GM12878 (cell line): ENCODE measurements around the gene TRIM7. TPM values are rescaled to one million over a fixed set of nuclear protein-coding genes. Genes with fewer than 3 reads are reported as not detected.

ENCODE experiments used
- ATAC-seq: fragments of 200-7000 bp; cut with Tn5 transposase; 3 replicates; pipeline ENCODE4 v1.9.1; 2020; ENCODE audit warnings: mild to moderate bottlenecking, moderate library complexity
- BruUV-seq: library from RNA; stranded (reverse); fragments of 400-500 nt; replicated peaks from 2 replicates; lab custom pipeline; 2021; lab: Mats Ljungman, UMichigan
- CTCF ChIA-PET: fragments of 300-600 bp; sonication (Branson Sonifier 250); formaldehyde crosslinking; extraction: SDS; loops from one replicate; lab custom pipeline; 2021; ENCODE audit warnings: inconsistent platforms; lab: Yijun Ruan, JAX
- POLR2A ChIA-PET: fragments of 350-600 bp; formaldehyde crosslinking; extraction: SDS; loops from one replicate; lab custom pipeline; 2021; ENCODE audit warnings: inconsistent platforms; lab: Charles Lee
- RAD21 ChIA-PET: fragments of 300-600 bp; sonication (Branson Sonifier 250); formaldehyde crosslinking; loops from one replicate; lab custom pipeline; 2023; ENCODE audit warnings: antibody characterized with exemption; ENCODE audit not compliant: unreplicated experiment; lab: Charles Lee
- SMC1A ChIA-PET: fragments of 300-600 bp; sonication (Branson Sonifier 250); formaldehyde crosslinking; loops from one replicate; lab custom pipeline; 2023; ENCODE audit not compliant: unreplicated experiment, uncharacterized antibody; lab: Charles Lee
- DNase-seq: peaks from one replicate; pipeline ENCODE4 v3.0.0-alpha.2; 2011; ENCODE audit warnings: low read depth, low spot score
- FAIRE-seq: peaks from 3 replicates; lab custom pipeline; 2011; peaks lifted over from hg19 to GRCh38; lab: Jason Lieb, UNC
- H2AFZ ChIP-seq: 2 replicates; pipeline ENCODE4 v1.6.0; 2011; ENCODE audit warnings: low read depth, low read length, control low read depth; ENCODE audit not compliant: control insufficient read depth
- H3K27ac ChIP-seq: 2 replicates; pipeline ENCODE4 v1.5.1; 2011; ENCODE audit warnings: control low read depth; ENCODE audit not compliant: control insufficient read depth, insufficient read depth
- H3K27me3 ChIP-seq, 2 experiments: replicated peaks in 1 of 2; 2 replicates each; pipeline versions ENCODE4 v1.6.0 to v1.6.1; 2011; ENCODE audit warnings: low read length in 1 of 2; ENCODE audit not compliant: control insufficient read depth in 2 of 2, insufficient read depth in 2 of 2
- H3K36me3 ChIP-seq, 2 experiments: 2 replicates each; pipeline ENCODE4 v1.5.1; 2011; ENCODE audit warnings: low read length in 1 of 2; ENCODE audit not compliant: control insufficient read depth in 2 of 2, insufficient read depth in 2 of 2
- H3K4me1 ChIP-seq: 2 replicates; pipeline ENCODE4 v1.6.1; 2011; ENCODE audit warnings: mild to moderate bottlenecking, low read length, moderate library complexity, mixed read lengths; ENCODE audit not compliant: control insufficient read depth, insufficient read depth
- H3K4me2 ChIP-seq: 2 replicates; pipeline ENCODE4 v1.6.0; 2011; ENCODE audit warnings: control low read depth; ENCODE audit not compliant: control insufficient read depth, insufficient read depth
- H3K4me3 ChIP-seq: fragments of 200-600 bp; sonication (generic); 2 replicates; pipeline ENCODE4 v1.5.1; 2016
- H3K79me2 ChIP-seq: 2 replicates; pipeline ENCODE4 v1.6.0; 2011; ENCODE audit warnings: low read length; ENCODE audit not compliant: control insufficient read depth, insufficient read depth
- H3K9ac ChIP-seq: 2 replicates; pipeline ENCODE4 v1.8.0; 2011; ENCODE audit warnings: low read length, control low read depth, mixed read lengths; ENCODE audit not compliant: control insufficient read depth, insufficient read depth
- H3K9me3 ChIP-seq: replicated peaks from 3 replicates; pipeline ENCODE4 v1.5.1; 2011; ENCODE audit warnings: mild to moderate bottlenecking, low read length; ENCODE audit not compliant: control insufficient read depth, insufficient read depth
- H4K20me1 ChIP-seq: 2 replicates; pipeline ENCODE4 v1.6.0; 2011; ENCODE audit not compliant: control insufficient read depth, insufficient read depth
- HCFC1 ChIP-seq: fragments of 150-350 bp; IDR thresholded peaks from 2 replicates; pipeline ENCODE4 v1.6.1; 2014; ENCODE audit warnings: low read length
- JUNB ChIP-seq: IDR thresholded peaks from 2 replicates; pipeline ENCODE4 v1.6.1; 2016; ENCODE audit warnings: antibody characterized with exemption, mild to moderate bottlenecking
- MXI1 ChIP-seq: fragments of 150-350 bp; IDR thresholded peaks from 2 replicates; pipeline ENCODE4 v1.6.1; 2011; ENCODE audit warnings: low read depth, mild to moderate bottlenecking, inconsistent platforms, low read length, improper control_type of control experiment
- NFYB ChIP-seq: IDR thresholded peaks from 2 replicates; pipeline ENCODE4 v1.6.1; 2011; ENCODE audit warnings: low read depth, mild to moderate bottlenecking, low read length, improper control_type of control experiment, moderate library complexity; ENCODE audit not compliant: insufficient read depth
- RCOR1 ChIP-seq: conservative IDR thresholded peaks from 2 replicates; pipeline ENCODE4 v1.6.1; 2012; ENCODE audit warnings: low read depth, low read length, improper control_type of control experiment
- SIN3A ChIP-seq: IDR thresholded peaks from 2 replicates; pipeline ENCODE4 v1.6.1; 2012; ENCODE audit warnings: low read depth, low read length, improper control_type of control experiment
- WGBS: methylation state at CpG from one replicate; pipeline ENCODE4 v1.1.6; 2016; ENCODE audit warnings: low lambda C conversion rate; ENCODE audit not compliant: insufficient replicate concordance, insufficient coverage; ENCODE audit errors: missing lambda C conversion rate; 5-methylcytosine and 5-hydroxymethylcytosine counted together
- in situ Hi-C: fragments of 300-500 bp; cut with MboI; formaldehyde crosslinking; loops from 9 replicates; pipeline ENCODE4 v1.14.3; 2018; ENCODE audit warnings: mixed read lengths
- intact Hi-C: fragments of 100-400 bp; cut with micrococcal nuclease; formaldehyde crosslinking; loops from one replicate; pipeline ENCODE4 v1.14.2; 2022; ENCODE audit not compliant: unreplicated experiment
- polyA plus RNA-seq, 11 experiments: library from polyadenylated mRNA; depleted of rRNA in 4 of 11; unstranded in 6 of 11; stranded (reverse) in 5 of 11; fragments of >200 nt; fragmentation: Nextera tagmentation in 4 of 11; fragmentation: Illumina TruSeq in 1 of 11; extraction: Ambion mirVana in 4 of 11; extraction: Trizol in 1 of 11; gene quantifications; 1 replicate in 1 of 11; 2 replicates in 10 of 11; pipeline versions ENCODE4 v1.2.1 to v1.2.3, GENCODE V29; 2011 to 2016; ENCODE audit warnings: inconsistent platforms in 2 of 11, missing spikeins in 2 of 11, low read depth in 1 of 11
- total RNA-seq, 4 experiments: library from RNA; depleted of rRNA in 3 of 4; stranded (reverse); fragments of >200 nt in 3 of 4; fragmentation: Illumina TruSeq in 1 of 4; extraction: Trizol in 1 of 4; gene quantifications; 2 replicates each; pipeline versions ENCODE4 v1.2.1 to v1.2.3, GENCODE V29; 2013 to 2021
- TF ChIP-seq, protein P1 (sequence below): fragments of 450-650 bp; conservative IDR thresholded peaks from 2 replicates; pipeline ENCODE4 v1.6.1; 2017; ENCODE audit warnings: mild to moderate bottlenecking, moderate library complexity
- TF ChIP-seq, protein P2 (sequence below): fragments of 450-650 bp; IDR thresholded peaks from 2 replicates; pipeline ENCODE4 v1.6.1; 2018; ENCODE audit warnings: mild to moderate bottlenecking, low read depth, moderate library complexity; ENCODE audit not compliant: partially characterized antibody

Gene TRIM7
- total and polyA plus RNA-seq, 10 of the 15 experiments (the other 5 are each of a cell fraction or from before 2014, with no cell fraction given): 0.02 to 1.6 (median 0.41) TPM

DNA sequence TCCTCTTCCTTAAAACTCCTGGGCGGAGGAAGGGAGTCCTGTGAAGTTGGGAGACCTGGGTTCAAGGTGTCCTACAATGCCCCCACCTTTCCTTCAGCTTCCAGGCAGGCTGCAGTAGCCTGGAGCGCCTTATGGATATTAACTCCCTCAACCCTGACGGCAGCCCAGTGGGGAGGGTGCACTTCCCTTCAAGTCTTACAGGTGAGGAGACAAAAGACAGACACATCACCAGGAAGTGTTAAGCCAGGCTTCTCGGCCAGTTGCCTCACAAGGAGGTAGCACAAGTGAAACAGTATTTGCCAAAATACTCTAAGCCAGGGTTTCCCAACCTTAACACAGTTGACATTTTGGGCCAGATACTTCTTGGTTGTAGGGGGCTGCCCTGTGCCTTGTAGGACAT is 4.2 kb downstream of the TRIM7 start (continued):
- TF ChIP-seq NFYB (no peak), HCFC1 (no peak), SIN3A (no peak)
- TF ChIP-seq, protein P1, sequence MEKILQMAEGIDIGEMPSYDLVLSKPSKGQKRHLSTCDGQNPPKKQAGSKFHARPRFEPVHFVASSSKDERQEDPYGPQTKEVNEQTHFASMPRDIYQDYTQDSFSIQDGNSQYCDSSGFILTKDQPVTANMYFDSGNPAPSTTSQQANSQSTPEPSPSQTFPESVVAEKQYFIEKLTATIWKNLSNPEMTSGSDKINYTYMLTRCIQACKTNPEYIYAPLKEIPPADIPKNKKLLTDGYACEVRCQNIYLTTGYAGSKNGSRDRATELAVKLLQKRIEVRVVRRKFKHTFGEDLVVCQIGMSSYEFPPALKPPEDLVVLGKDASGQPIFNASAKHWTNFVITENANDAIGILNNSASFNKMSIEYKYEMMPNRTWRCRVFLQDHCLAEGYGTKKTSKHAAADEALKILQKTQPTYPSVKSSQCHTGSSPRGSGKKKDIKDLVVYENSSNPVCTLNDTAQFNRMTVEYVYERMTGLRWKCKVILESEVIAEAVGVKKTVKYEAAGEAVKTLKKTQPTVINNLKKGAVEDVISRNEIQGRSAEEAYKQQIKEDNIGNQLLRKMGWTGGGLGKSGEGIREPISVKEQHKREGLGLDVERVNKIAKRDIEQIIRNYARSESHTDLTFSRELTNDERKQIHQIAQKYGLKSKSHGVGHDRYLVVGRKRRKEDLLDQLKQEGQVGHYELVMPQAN: no peak

DNA sequence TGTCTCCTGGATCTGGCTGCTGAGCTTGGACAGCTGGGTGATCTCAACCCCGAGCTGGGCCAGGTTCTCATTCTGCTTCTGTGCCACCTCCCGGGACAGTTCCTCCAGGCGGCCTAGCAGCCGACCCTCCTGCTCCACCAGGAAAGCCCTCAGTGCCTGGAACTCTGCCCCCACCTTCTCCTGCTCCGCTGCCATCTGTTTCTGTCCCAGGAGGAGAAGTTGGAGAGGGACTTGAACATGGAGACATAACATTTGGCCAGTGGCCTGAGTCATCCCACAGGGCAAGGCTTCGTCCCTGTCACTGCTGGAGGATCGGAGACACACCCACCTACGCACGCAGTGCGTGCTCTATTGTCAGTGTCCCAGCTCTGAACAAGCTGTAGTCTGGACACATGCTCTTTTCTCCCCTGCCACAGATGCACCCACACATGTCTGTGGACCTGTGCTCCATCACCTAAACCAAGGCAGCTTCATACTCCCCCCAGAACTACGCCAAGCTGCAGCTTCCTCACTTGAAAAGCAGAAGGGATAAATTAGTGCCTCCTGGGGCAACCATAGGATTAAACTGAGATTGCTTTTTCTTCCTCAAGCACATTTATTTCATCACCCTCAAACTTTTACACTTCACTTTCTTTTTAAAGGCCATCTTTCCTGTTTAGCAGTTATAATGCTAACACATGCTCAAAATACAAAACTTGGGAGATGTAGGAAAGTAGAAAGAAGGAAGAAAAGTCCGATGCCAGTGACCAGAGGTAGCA is 4.9 kb downstream of the TRIM7 start:
- H2AFZ ChIP-seq: no peak overlapping the region

More for the DNA sequence above, 4.9 kb downstream of the TRIM7 start:
- Histone ChIP-seq H3K9ac (no peak overlapping the region), H3K79me2 (no peaks in the 10 kb centered on the region), H3K4me1 (peaks cover 21% of the 10 kb centered on the region), H3K27ac (no peak overlapping the region), H3K36me3 (no peaks in the 10 kb centered on the region), H3K9me3 (no peaks in the 10 kb centered on the region), H3K4me3 (no peak overlapping the region), H3K4me2 (no peak overlapping the region), H3K27me3 (peaks cover 1 to 4% of the 10 kb centered on the region in 2 experiments; a peak in 2 of 4 replicates), H4K20me1 (no peaks in the 10 kb centered on the region)
- POLR2A ChIA-PET: interaction anchor here (0.8 to 3.1 kb wide), 5 partner anchors 12 to 51 kb away, joined by 3 to 18 read pairs (median 5); partner anchors contain the start of gene TRIM41
- intact Hi-C loops (no loop called here), in situ Hi-C loops (no loop called here)
- RAD21 ChIA-PET: interaction anchor here (1.4 to 3.1 kb wide), 4 partner anchors 9 to 23 kb away, joined by 3 to 8 read pairs (median 7); partner anchors contain the start of gene TRIM41
- CTCF ChIA-PET: interaction anchor here (0.8 to 2.6 kb wide), 2 partner anchors 9 to 17 kb away, joined by 3 to 15 read pairs; no protein-coding TSS in a partner anchor
- no TSS peak for BruUV-seq
- TF ChIP-seq RCOR1 (no peak), JUNB (no peak), MXI1 (no peak)
- TF ChIP-seq, protein P2, sequence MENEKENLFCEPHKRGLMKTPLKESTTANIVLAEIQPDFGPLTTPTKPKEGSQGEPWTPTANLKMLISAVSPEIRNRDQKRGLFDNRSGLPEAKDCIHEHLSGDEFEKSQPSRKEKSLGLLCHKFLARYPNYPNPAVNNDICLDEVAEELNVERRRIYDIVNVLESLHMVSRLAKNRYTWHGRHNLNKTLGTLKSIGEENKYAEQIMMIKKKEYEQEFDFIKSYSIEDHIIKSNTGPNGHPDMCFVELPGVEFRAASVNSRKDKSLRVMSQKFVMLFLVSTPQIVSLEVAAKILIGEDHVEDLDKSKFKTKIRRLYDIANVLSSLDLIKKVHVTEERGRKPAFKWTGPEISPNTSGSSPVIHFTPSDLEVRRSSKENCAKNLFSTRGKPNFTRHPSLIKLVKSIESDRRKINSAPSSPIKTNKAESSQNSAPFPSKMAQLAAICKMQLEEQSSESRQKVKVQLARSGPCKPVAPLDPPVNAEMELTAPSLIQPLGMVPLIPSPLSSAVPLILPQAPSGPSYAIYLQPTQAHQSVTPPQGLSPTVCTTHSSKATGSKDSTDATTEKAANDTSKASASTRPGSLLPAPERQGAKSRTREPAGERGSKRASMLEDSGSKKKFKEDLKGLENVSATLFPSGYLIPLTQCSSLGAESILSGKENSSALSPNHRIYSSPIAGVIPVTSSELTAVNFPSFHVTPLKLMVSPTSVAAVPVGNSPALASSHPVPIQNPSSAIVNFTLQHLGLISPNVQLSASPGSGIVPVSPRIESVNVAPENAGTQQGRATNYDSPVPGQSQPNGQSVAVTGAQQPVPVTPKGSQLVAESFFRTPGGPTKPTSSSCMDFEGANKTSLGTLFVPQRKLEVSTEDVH: no peak
- WGBS: 70% methylated on average over 12 of the region's 12 CpGs
- no peak for ATAC-seq
- DNase-seq: no peak
- no peak for FAIRE-seq
- SMC1A ChIA-PET: interaction anchor here (1.2 to 3.0 kb wide), 5 partner anchors 9 to 51 kb away, joined by 3 to 15 read pairs (median 3); no protein-coding TSS in a partner anchor
